Measurements from ENCODE around the gene NRF1.

The NRF1 gene

GRCh38 chr7:129675521-129675920, 64.0 kb downstream of the NRF1 start:
- FAIRE-seq, result no peak
- no peak for DNase-seq (ENCODE audit: insufficient read length, low spot score)
- TF ChIP-seq TAF1 (IDR thresholded peaks at IDR 0.05; ENCODE audit: low read depth, low read length) (no peak), PAX5 (IDR thresholded peaks at IDR 0.05; ENCODE audit: insufficient read depth, low read length, severe bottlenecking) (no peak), SPI1 (IDR thresholded peaks at IDR 0.05; ENCODE audit: low read depth, low read length) (no peak), POLR2A (IDR thresholded peaks at IDR 0.05; ENCODE audit: low read depth, low read length) (no peak)

- FAIRE-seq (no peak), DNase-seq (ENCODE audit: insufficient read length, low spot score) (no peak)
- TF ChIP-seq POLR2AphosphoS5 (IDR thresholded peaks at IDR 0.05; ENCODE audit: low read depth, low read length), result no peak
- TF ChIP-seq TAF1 (IDR thresholded peaks at IDR 0.05; ENCODE audit: low read depth, low read length), result no peak
- TF ChIP-seq POLR2A (IDR thresholded peaks at IDR 0.05; ENCODE audit: low read depth, low read length), result no peak
- TF ChIP-seq SPI1 (IDR thresholded peaks at IDR 0.05; ENCODE audit: low read depth, low read length), result no peak
- TF ChIP-seq POU2F2 (IDR thresholded peaks at IDR 0.05; ENCODE audit: low read depth, low read length), result no peak
- no peak for TF ChIP-seq PAX5 (IDR thresholded peaks at IDR 0.05; ENCODE audit: insufficient read depth, low read length, severe bottlenecking)
Measured at GRCh38 chr7:129676017-129676897, 64.7 kb downstream of the NRF1 start.

- FAIRE-seq, result no peak
- DNase-seq (ENCODE audit: insufficient read length, low spot score), result no peak
- no peak for TF ChIP-seq PAX5 (IDR thresholded peaks at IDR 0.05; ENCODE audit: insufficient read depth, low read length, severe bottlenecking)
Measured at GRCh38 chr7:129677796-129678195, 66.3 kb downstream of the NRF1 start.

GRCh38 chr7:129678606-129679005, 67.1 kb downstream of the NRF1 start:
- no peak for FAIRE-seq
- no peak for TF ChIP-seq POU2F2 (IDR thresholded peaks at IDR 0.05; ENCODE audit: low read depth, low read length)
- no peak for TF ChIP-seq PAX5 (IDR thresholded peaks at IDR 0.05; ENCODE audit: insufficient read depth, low read length, severe bottlenecking)
- TF ChIP-seq TAF1 (IDR thresholded peaks at IDR 0.05; ENCODE audit: low read depth, low read length), result no peak
- TF ChIP-seq POLR2AphosphoS5 (IDR thresholded peaks at IDR 0.05; ENCODE audit: low read depth, low read length), result no peak
- TF ChIP-seq SPI1 (IDR thresholded peaks at IDR 0.05; ENCODE audit: low read depth, low read length), result no peak
- TF ChIP-seq POLR2A (IDR thresholded peaks at IDR 0.05; ENCODE audit: low read depth, low read length), result no peak

GRCh38 chr7:129680400-129680799, 68.9 kb downstream of the NRF1 start:
- no peak for DNase-seq (ENCODE audit: insufficient read length, low spot score)
- TF ChIP-seq TAF1 (IDR thresholded peaks at IDR 0.05; ENCODE audit: low read depth, low read length) (no peak), POLR2AphosphoS5 (IDR thresholded peaks at IDR 0.05; ENCODE audit: low read depth, low read length) (no peak), POLR2A (IDR thresholded peaks at IDR 0.05; ENCODE audit: low read depth, low read length) (no peak), POU2F2 (IDR thresholded peaks at IDR 0.05; ENCODE audit: low read depth, low read length) (no peak), PAX5 (IDR thresholded peaks at IDR 0.05; ENCODE audit: insufficient read depth, low read length, severe bottlenecking) (no peak), SPI1 (IDR thresholded peaks at IDR 0.05; ENCODE audit: low read depth, low read length) (no peak)
- FAIRE-seq, result no peak

More at GRCh38 chr7:129678606-129679005, 67.1 kb downstream of the NRF1 start:
- DNase-seq (ENCODE audit: insufficient read length, low spot score), result no peak

GRCh38 chr7:129684777-129685176, 73.3 kb downstream of the NRF1 start:
- TF ChIP-seq POU2F2 (IDR thresholded peaks at IDR 0.05; ENCODE audit: low read depth, low read length), result no peak
- no peak for TF ChIP-seq TAF1 (IDR thresholded peaks at IDR 0.05; ENCODE audit: low read depth, low read length)
- no peak for TF ChIP-seq POLR2AphosphoS5 (IDR thresholded peaks at IDR 0.05; ENCODE audit: low read depth, low read length)
- no peak for TF ChIP-seq SPI1 (IDR thresholded peaks at IDR 0.05; ENCODE audit: low read depth, low read length)
- TF ChIP-seq POLR2A (IDR thresholded peaks at IDR 0.05; ENCODE audit: low read depth, low read length), result no peak
- no peak for DNase-seq (ENCODE audit: insufficient read length, low spot score)
- no peak for FAIRE-seq

GRCh38 chr7:129686063-129686462, 74.5 kb downstream of the NRF1 start:
- FAIRE-seq, result no peak
- DNase-seq (ENCODE audit: insufficient read length, low spot score), result no peak
- TF ChIP-seq SPI1 (IDR thresholded peaks at IDR 0.05; ENCODE audit: low read depth, low read length) (no peak), POLR2A (IDR thresholded peaks at IDR 0.05; ENCODE audit: low read depth, low read length) (no peak), POLR2AphosphoS5 (IDR thresholded peaks at IDR 0.05; ENCODE audit: low read depth, low read length) (no peak), TAF1 (IDR thresholded peaks at IDR 0.05; ENCODE audit: low read depth, low read length) (no peak), PAX5 (IDR thresholded peaks at IDR 0.05; ENCODE audit: insufficient read depth, low read length, severe bottlenecking) (no peak), POU2F2 (IDR thresholded peaks at IDR 0.05; ENCODE audit: low read depth, low read length) (no peak)

- no peak for DNase-seq (ENCODE audit: insufficient read length, low spot score)
- FAIRE-seq, result no peak
- no peak for TF ChIP-seq POLR2AphosphoS5 (IDR thresholded peaks at IDR 0.05; ENCODE audit: low read depth, low read length)
- no peak for TF ChIP-seq POU2F2 (IDR thresholded peaks at IDR 0.05; ENCODE audit: low read depth, low read length)
Measured at GRCh38 chr7:129688503-129689222, 77.1 kb downstream of the NRF1 start.

GRCh38 chr7:129689995-129690581, 78.6 kb downstream of the NRF1 start:
- FAIRE-seq (no peak), DNase-seq (ENCODE audit: insufficient read length, low spot score) (no peak)
- TF ChIP-seq PAX5 (IDR thresholded peaks at IDR 0.05; ENCODE audit: insufficient read depth, low read length, severe bottlenecking) (no peak), POLR2A (IDR thresholded peaks at IDR 0.05; ENCODE audit: low read depth, low read length) (no peak), SPI1 (IDR thresholded peaks at IDR 0.05; ENCODE audit: low read depth, low read length) (no peak), TAF1 (IDR thresholded peaks at IDR 0.05; ENCODE audit: low read depth, low read length) (no peak), POU2F2 (IDR thresholded peaks at IDR 0.05; ENCODE audit: low read depth, low read length) (no peak), POLR2AphosphoS5 (IDR thresholded peaks at IDR 0.05; ENCODE audit: low read depth, low read length) (no peak)
